HG02852 (cell line): ENCODE results near the gene MEGF11.

Experiments used
- ATAC-seq: cut with Tn5 transposase; IDR thresholded peaks from one replicate; pipeline ENCODE4 v1.9.1; 2021; ENCODE audit warnings: mild to moderate bottlenecking, moderate library complexity; ENCODE audit not compliant: unreplicated experiment

MEGF11 gene

GRCh38 chr15:65954289-65954741 is 299.2 kb downstream of the MEGF11 start:
- ATAC-seq, result no peak

- ATAC-seq, result no peak
Measured at GRCh38 chr15:65953622-65954021, 299.9 kb downstream of the MEGF11 start.

- no peak for ATAC-seq
Measured at GRCh38 chr15:65952391-65953053, 301.0 kb downstream of the MEGF11 start.

GRCh38 chr15:65951007-65951406 is 302.5 kb downstream of the MEGF11 start:
- ATAC-seq, result no peak

DNA sequence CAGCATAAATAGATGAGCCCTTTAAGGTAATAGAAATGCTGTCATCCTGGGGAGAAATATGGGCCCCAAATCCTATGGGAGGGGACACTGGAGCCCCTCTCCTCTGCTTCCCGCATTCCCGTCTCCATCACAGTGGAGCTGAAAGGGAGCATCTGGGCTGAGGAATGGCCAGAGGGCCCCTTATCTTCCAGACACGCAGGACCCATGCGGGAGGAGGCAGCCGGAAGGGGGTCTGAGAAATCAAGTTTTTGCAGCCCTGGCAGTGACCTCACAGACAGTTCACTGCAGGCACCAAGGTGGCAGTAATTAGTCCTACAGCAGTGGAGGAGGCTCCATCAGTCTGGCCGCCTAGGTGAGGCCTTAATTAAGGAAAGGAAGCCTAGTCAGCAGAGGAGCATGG is 304.1 kb downstream of the MEGF11 start:
- no peak for ATAC-seq

DNA sequence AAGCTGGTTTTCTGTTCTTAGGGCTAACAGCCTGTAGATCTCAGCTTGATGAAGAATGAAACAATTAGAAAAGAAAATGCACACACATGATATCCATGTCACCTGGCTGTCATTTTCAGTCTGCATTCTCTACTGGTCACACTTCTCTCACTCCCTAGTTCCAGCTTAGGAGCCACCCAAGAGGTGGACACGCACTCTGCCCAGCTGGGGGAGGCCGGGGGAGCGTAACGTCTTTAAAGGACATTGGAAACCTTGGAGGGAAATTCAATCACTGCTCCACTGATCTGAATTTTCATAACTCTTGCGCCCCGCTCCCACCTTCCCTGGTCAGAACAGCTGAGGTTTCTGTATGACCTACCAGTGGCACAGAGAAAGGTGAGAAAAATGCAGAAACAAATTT is 304.5 kb downstream of the MEGF11 start:
- no peak for ATAC-seq

DNA sequence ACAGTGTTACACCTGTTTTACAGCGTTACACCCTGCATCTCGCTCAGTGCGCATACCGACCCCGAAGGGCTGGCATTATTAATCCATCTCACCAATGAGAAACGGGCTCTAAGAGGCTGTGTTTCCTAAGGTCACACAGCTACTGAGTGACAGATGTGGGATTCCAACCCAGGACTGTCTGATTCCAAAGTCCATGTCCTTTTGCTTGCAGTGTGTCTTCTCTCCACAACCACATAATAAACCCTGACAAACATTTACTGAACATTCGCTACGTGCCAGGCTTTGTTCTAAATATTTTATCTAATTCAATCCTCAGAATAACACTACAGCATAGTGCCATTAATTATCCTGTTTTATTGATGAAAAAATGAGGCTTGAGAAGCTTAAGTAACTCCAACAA is 305.2 kb downstream of the MEGF11 start:
- ATAC-seq, result no peak

GRCh38 chr15:65947041-65947440 is 306.5 kb downstream of the MEGF11 start:
- no peak for ATAC-seq

DNA sequence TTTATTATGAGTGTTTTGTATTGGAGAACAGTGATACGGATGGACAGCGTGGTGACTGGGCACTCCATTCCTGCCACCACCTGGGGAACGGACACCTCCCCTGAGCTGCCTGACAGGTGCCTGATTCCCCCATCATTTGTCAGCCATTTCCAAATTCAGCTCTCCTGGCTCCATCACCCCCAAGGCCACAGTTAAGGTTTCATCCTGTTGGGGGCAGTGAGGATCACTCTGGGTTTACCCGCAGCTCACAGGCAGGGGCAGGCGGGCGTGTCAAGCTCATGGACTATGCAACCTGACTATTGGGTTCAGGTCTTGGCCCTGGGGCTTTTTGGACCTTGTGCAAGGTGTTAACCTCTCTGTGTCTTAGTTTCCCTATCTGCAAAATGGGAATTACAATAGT is 307.9 kb downstream of the MEGF11 start:
- no peak for ATAC-seq

GRCh38 chr15:65944404-65944803 is 309.1 kb downstream of the MEGF11 start:
- no peak for ATAC-seq

GRCh38 chr15:65942436-65942835 is 311.1 kb downstream of the MEGF11 start:
- no peak for ATAC-seq

- ATAC-seq, result no peak
Measured at GRCh38 chr15:65940618-65940909, 313.0 kb downstream of the MEGF11 start.

GRCh38 chr15:65939901-65940617 is 313.5 kb downstream of the MEGF11 start:
- no peak for ATAC-seq

- ATAC-seq, result no peak
Measured at GRCh38 chr15:65938604-65939003, 314.9 kb downstream of the MEGF11 start.

DNA sequence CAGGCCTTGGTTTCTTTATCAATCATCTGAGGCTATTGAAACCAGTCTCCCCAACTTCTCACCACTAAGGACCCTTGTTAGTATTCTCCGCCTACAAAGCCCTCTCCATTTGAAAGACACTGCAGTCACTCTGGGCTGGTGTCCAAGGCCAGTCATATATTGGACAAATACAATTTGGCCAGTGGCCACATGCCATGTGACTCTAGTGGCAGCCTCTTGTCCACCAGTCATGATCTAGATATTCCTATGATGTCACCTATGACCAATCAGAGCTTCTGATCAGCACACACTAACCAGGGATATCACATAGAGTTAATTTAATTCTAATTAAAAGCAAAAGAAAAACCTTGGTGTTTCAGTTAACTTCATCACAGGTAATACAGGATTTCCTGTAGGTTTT is 316.1 kb downstream of the MEGF11 start:
- no peak for ATAC-seq

GRCh38 chr15:65937054-65937453 is 316.5 kb downstream of the MEGF11 start:
- no peak for ATAC-seq

DNA sequence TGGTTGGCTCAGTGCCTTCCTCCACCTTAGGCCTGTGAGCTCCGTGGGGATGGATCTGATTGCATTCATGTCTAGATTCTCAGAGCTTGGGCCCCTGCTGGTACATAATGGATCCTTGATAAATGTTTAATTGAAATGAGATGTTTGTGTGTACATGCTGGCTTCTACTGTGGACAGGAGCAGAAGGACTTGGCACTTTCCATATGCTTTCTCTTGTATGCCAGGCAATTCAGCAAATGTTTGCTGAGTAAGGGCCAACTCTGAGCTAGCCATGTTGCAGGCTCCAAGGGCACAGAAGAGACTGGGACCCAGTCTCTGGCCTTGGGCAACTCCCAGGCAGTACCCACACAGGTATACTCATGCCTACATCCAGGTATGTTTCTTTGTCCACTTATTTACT is 317.3 kb downstream of the MEGF11 start:
- no peak for ATAC-seq

DNA sequence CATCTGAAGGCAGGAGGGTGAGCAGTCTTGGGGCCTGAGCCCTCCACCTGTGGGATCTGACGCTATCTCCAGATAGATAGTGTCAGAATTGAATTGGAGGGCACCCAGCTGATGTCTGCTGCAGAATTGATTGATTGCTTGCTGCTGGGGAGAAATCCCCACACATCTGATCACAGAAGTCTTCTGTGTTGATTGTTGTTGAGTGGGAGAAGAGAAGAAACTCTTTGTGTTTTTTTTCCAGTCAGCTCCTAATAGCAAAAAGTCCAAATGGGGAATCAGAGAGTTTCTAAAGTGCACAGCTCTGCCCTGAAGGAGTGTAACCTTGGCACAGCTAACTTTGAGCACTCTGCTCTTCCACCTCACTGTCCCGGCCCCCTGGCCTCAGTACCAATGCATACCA is 318.2 kb downstream of the MEGF11 start:
- no peak for ATAC-seq

GRCh38 chr15:65931221-65931620 is 322.3 kb downstream of the MEGF11 start:
- ATAC-seq, result no peak

- ATAC-seq, result no peak
Measured at GRCh38 chr15:65930134-65930533, 323.4 kb downstream of the MEGF11 start.

GRCh38 chr15:65929573-65929972 is 324.0 kb downstream of the MEGF11 start:
- ATAC-seq, result no peak

GRCh38 chr15:65927545-65927944 is 326.0 kb downstream of the MEGF11 start:
- no peak for ATAC-seq

DNA sequence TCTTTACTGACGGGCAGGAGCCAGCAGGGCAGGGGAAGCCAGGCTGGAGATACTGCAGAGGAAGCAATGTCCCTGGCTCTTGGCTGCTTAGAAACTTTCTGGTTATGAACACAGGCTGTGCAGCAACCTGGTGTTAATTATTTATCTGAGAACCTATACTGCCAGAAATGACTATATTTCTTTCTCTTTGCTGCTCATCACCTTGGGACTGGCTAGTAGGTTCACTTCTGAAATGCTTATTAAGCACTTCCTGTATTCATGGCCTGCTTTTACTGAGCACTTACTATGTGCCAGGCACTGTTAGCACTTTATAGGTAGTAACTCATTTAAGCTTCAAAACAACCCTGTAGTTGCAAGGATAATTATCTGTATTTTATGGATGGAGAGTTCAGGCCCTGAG is 326.7 kb downstream of the MEGF11 start:
- ATAC-seq, result no peak
